Measurements from ENCODE around the gene MLLT10.

- TF ChIP-seq ARNTL (CRISPR knock-in tag; IDR thresholded peaks at IDR 0.05; ENCODE audit: borderline replicate concordance, low read depth), result no peak
- TF ChIP-seq PATZ1 (CRISPR knock-in tag; IDR thresholded peaks at IDR 0.05; ENCODE audit: borderline replicate concordance), result no peak
- no peak for TF ChIP-seq ZFP30 (CRISPR knock-in tag; IDR thresholded peaks at IDR 0.05)
- TF ChIP-seq TSHZ2 (CRISPR knock-in tag; IDR thresholded peaks at IDR 0.05), result no peak
- no peak for TF ChIP-seq GLIS3 (CRISPR knock-in tag; IDR thresholded peaks at IDR 0.05)
- TF ChIP-seq CSDC2 (CRISPR knock-in tag; IDR thresholded peaks at IDR 0.05), result no peak
- no peak for TF ChIP-seq ESRRG (CRISPR knock-in tag; IDR thresholded peaks at IDR 0.05)
- no peak for TF ChIP-seq CREB5 (CRISPR knock-in tag; IDR thresholded peaks at IDR 0.05; ENCODE audit: low read depth)
- no peak for TF ChIP-seq ZNF8 (CRISPR knock-in tag; IDR thresholded peaks at IDR 0.05)
- no peak for TF ChIP-seq ZNF70 (CRISPR knock-in tag; IDR thresholded peaks at IDR 0.05)
- no peak for TF ChIP-seq POU6F1 (CRISPR knock-in tag; IDR thresholded peaks at IDR 0.05; ENCODE audit: borderline replicate concordance, low read depth)
These were observed 90.9 kb downstream of the MLLT10 start for GRCh38 chr10:21624951-21625350.
